ENCODE results near the gene TRIM69.

Gene TRIM69

DNA sequence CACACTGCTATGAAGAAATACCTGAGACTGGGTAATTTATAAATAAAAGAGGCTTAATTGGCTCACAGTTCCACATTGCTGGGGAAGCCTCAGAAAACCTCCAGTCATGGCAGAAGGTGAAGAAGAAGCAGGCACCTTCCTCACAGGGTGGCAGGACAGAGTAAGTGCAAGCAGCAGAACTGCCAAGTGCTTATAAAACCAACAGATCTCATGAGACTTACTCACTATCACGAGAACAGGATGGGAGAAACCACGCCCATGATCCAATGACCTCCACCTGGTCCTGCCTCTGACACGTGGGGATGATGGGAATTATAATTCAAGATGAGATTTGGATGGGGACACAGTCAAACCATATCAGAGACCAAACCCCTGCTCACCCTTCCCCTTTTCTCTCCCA is 75.0 kb downstream of the TRIM69 start:
- DNase-seq = no peak

DNA sequence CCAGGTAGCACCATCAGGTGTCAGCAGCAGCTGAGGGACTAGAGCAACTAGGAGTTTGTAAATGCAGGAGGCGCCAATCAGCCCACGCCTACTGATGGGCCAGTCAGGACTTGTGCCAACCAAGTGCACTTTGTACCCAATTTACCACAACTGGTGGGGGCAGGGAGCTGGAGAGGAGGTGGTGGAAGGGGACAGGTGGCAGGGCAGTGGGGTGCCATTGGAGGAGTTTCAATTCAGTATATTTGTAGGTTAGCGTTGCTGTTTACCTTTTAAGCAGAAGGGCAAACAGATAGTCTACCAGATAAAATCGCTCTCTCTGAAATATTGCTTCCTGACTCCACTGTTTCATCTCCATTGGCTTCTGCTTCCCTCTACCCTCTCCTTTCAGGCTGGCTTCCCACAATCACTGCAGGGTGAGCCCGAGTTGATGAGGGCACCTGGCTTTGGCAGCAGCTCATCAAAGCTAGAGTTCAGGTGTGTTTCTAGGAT is 75.7 kb downstream of the TRIM69 start:
- no peak for DNase-seq

DNA sequence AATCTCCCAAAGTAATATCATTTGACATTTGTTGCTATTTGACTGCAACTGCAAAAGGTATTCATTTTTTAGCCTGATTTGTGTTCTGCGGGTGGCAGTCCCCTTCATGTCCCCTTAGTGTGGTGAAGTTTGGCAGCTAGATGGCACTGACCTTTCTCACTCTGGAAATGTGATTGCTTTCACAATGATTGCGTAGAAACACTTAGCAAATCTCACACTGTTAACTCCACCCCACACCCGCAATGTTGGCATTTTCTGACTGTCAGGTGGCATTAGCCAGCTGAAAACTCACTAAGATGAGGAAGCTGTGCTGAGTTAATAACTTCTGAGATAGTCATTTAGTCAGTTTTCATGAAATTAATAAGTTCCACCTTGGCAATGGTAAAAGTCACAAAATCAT is 76.9 kb downstream of the TRIM69 start:
- no peak for DNase-seq
